OCI-LY1 (cell line): ENCODE data around the gene ST6GALNAC3.

Experiments used
- CTCF ChIP-seq: fragments of 200-600 bp; sonication (generic), shearing (Covaris generic); IDR thresholded peaks from 2 replicates; pipeline ENCODE4 v1.5.1; 2017; ENCODE audit warnings: mild to moderate bottlenecking, antibody characterized with exemption, low read length, moderate library complexity, mixed read lengths
- EZH2 ChIP-seq: fragments of 200-600 bp; sonication (generic), shearing (Covaris generic); IDR thresholded peaks from 2 replicates; pipeline ENCODE4 v1.8.0; 2017; ENCODE audit warnings: borderline replicate concordance, mixed run types, mild to moderate bottlenecking, antibody characterized with exemption, low read length, moderate library complexity, mixed read lengths

- TF ChIP-seq EZH2 = no peak
- no peak for TF ChIP-seq CTCF
Measured at GRCh38 chr1:76038287-76039004, 36.1 kb upstream of the ST6GALNAC3 start.
